ACC112 (cell line): ENCODE measurements around the gene MMADHC.

Experiments used
- H2AFZ ChIP-seq: fragments of 200-600 bp; sonication (generic); one replicate; pipeline ENCODE4 v1.6.0; 2017; ENCODE audit warnings: antibody characterized with exemption, low read length; ENCODE audit not compliant: unreplicated experiment
- H3K27ac ChIP-seq: fragments of 200-600 bp; sonication (generic); 2 replicates; pipeline ENCODE4 v1.5.1; 2014; ENCODE audit warnings: low read depth, mild to moderate bottlenecking, antibody characterized with exemption, low read length, moderate library complexity
- H3K27me3 ChIP-seq: fragments of 200-600 bp; sonication (generic); 2 replicates; pipeline ENCODE4 v1.6.1; 2014; ENCODE audit warnings: mild to moderate bottlenecking, antibody characterized with exemption, low read length, moderate library complexity, mixed read lengths; ENCODE audit not compliant: insufficient read depth
- H3K36me3 ChIP-seq: fragments of 200-600 bp; sonication (generic); 2 replicates; pipeline ENCODE4 v1.6.1; 2016; ENCODE audit warnings: mild to moderate bottlenecking, antibody characterized with exemption, low read length, moderate library complexity, mixed read lengths; ENCODE audit not compliant: insufficient read depth
- H3K4me1 ChIP-seq: fragments of 200-600 bp; sonication (generic); one replicate; pipeline ENCODE4 v1.6.1; 2016; ENCODE audit warnings: low read length, mixed read lengths; ENCODE audit not compliant: insufficient read depth, unreplicated experiment, control insufficient read depth
- H3K4me3 ChIP-seq: fragments of 200-600 bp; sonication (generic); 2 replicates; pipeline ENCODE4 v1.5.1; 2014; ENCODE audit warnings: mild to moderate bottlenecking, low read depth, low read length
- H3K79me2 ChIP-seq: fragments of 200-600 bp; sonication (generic); one replicate; pipeline ENCODE4 v1.6.0; 2016; ENCODE audit warnings: low read length; ENCODE audit not compliant: control insufficient read depth, unreplicated experiment, insufficient read depth

The MMADHC gene

GRCh38 chr2:149527998-149528755 is 59.4 kb downstream of the MMADHC start:
- no peaks in the 10 kb centered on the region for H3K4me1 ChIP-seq
- no peak overlapping the region for H3K4me3 ChIP-seq
- no peak overlapping the region for H3K27ac ChIP-seq

DNA sequence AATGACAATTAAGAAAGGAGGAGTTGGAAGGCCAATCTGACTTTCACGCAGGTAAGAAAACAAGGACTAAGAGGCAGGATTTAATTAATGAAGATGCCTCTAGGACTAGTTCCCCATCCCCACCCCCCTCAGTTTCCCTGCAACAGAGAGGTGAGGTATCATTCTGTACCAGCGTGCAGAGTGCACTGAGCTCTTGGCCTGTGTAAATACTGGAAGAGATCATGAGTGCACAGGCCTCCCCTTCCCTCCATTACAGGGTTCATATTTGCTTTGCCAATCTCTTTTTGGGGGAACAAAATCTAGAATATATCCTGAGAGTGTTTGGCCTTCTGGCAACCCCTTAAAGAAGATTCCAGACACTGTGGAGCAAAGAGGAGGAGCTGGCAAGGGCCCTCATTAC is 60.9 kb downstream of the MMADHC start:
- H3K27me3 ChIP-seq = peaks cover 19% of the 10 kb centered on the region
- no peaks in the 10 kb centered on the region for H3K79me2 ChIP-seq
- H3K36me3 ChIP-seq = no peaks in the 10 kb centered on the region

More at GRCh38 chr2:149527998-149528755, 59.4 kb downstream of the MMADHC start:
- H3K36me3 ChIP-seq = no peaks in the 10 kb centered on the region
- H3K27me3 ChIP-seq = peaks cover 19% of the 10 kb centered on the region
- H3K79me2 ChIP-seq = no peaks in the 10 kb centered on the region
- no peak overlapping the region for H2AFZ ChIP-seq

DNA sequence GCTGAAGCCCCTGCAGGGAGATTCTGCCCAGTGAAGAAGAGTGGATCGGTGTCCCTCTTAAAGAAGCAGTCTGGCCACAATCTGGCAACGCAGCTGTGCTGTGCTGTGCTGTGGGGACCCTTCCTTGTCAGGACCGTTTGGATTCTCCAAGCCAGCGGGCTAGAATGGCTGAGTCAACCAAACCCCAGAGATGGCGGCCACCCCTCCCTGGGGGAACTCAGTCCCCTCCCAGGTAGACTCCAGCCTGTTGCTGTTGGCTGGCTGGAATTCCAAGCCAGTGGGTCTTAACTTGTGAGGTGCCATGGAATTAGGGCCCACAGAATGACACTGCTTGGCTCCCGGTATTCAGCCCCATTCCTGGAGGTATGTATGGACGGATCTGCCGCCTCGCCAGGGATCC is 62.3 kb downstream of the MMADHC start:
- H3K4me1 ChIP-seq = no peaks in the 10 kb centered on the region
- H3K4me3 ChIP-seq = no peak overlapping the region

More for the DNA sequence above, 60.9 kb downstream of the MMADHC start:
- H3K4me3 ChIP-seq = no peak overlapping the region
- H2AFZ ChIP-seq = no peak overlapping the region
- no peaks in the 10 kb centered on the region for H3K4me1 ChIP-seq
- H3K27ac ChIP-seq = no peak overlapping the region

More for the DNA sequence above, 62.3 kb downstream of the MMADHC start:
- Histone ChIP-seq H2AFZ (no peak overlapping the region), H3K27ac (no peak overlapping the region), H3K79me2 (no peaks in the 10 kb centered on the region), H3K27me3 (peaks cover 8% of the 10 kb centered on the region; the same call in 1 of the 2 replicates), H3K36me3 (no peaks in the 10 kb centered on the region)
